HG03108 (cell line): ENCODE measurements around the gene CNKSR2.

Experiments used
- ATAC-seq: cut with Tn5 transposase; IDR thresholded peaks from one replicate; pipeline ENCODE4 v1.9.1; 2021; ENCODE audit warnings: moderate library complexity; ENCODE audit not compliant: unreplicated experiment

CNKSR2 gene

GRCh38 chrX:21590012-21590776 lies 216.0 kb downstream of the CNKSR2 start:
- no peak for ATAC-seq

- no peak for ATAC-seq
Observed at GRCh38 chrX:21606002-21606401, 231.8 kb downstream of the CNKSR2 start.

- ATAC-seq = no peak
Observed at GRCh38 chrX:21610168-21610567, 235.9 kb downstream of the CNKSR2 start.

GRCh38 chrX:21612154-21612553 lies 237.9 kb downstream of the CNKSR2 start:
- ATAC-seq = no peak

GRCh38 chrX:21616386-21616785 lies 242.2 kb downstream of the CNKSR2 start:
- no peak for ATAC-seq

- no peak for ATAC-seq
Observed at GRCh38 chrX:21620234-21620633, 246.0 kb downstream of the CNKSR2 start.

- no peak for ATAC-seq
Observed at GRCh38 chrX:21623778-21624501, 249.7 kb downstream of the CNKSR2 start.

- ATAC-seq = no peak
Observed at GRCh38 chrX:21632027-21632426, 257.8 kb downstream of the CNKSR2 start.

GRCh38 chrX:21638311-21638710 lies 264.1 kb downstream of the CNKSR2 start:
- no peak for ATAC-seq

GRCh38 chrX:21639775-21640174 lies 265.6 kb downstream of the CNKSR2 start:
- ATAC-seq = no peak

GRCh38 chrX:21645431-21645830 lies 271.2 kb downstream of the CNKSR2 start:
- no peak for ATAC-seq

GRCh38 chrX:21645886-21646285 lies 271.7 kb downstream of the CNKSR2 start:
- ATAC-seq = no peak

- ATAC-seq = no peak
Observed at GRCh38 chrX:21655901-21656586, 281.8 kb downstream of the CNKSR2 start.

GRCh38 chrX:21656587-21657317 lies 282.5 kb downstream of the CNKSR2 start:
- ATAC-seq = no peak

GRCh38 chrX:21657318-21658151 lies 283.3 kb downstream of the CNKSR2 start:
- ATAC-seq = no peak

GRCh38 chrX:21658152-21658737 lies 284.0 kb downstream of the CNKSR2 start, which contains the start of gene KLHL34:
TSS of gene KLHL34 (minus strand) at chrX:21658330. CDS start at chrX:21657788, 542 bp downstream.
- no peak for ATAC-seq

- no peak for ATAC-seq
Observed at GRCh38 chrX:21658746-21659145, 284.5 kb downstream of the CNKSR2 start.

GRCh38 chrX:21659320-21659719 lies 285.1 kb downstream of the CNKSR2 start:
- ATAC-seq = no peak

- no peak for ATAC-seq
Observed at GRCh38 chrX:21660156-21660555, 285.9 kb downstream of the CNKSR2 start.

GRCh38 chrX:21661316-21661715 lies 287.1 kb downstream of the CNKSR2 start:
- no peak for ATAC-seq
